Left lung (tissue), 10 donors: ENCODE data around the gene RNF213. TPM values are rescaled to one million over a fixed set of nuclear protein-coding genes. Genes with fewer than 3 reads are reported as not detected.

Experiments used
- ATAC-seq: fragments of 200-7000 bp; cut with Tn5 transposase; one replicate; pipeline ENCODE4 v1.9.1; 2020; ENCODE audit warnings: moderate library complexity
- DNase-seq, 4 donors: peaks; one replicate each; pipeline ENCODE4 v3.0.0-alpha.2; 2013 to 2020
- H3K27ac ChIP-seq, 2 donors: fragments of 200-600 bp; sonication (generic) in 1 of 2; one replicate each; pipeline versions ENCODE4 v1.5.0 to v1.8.0; 2020 to 2021
- H3K27me3 ChIP-seq, 2 donors: fragments of 200-600 bp; sonication (generic) in 1 of 2; one replicate each; pipeline versions ENCODE4 v1.5.0 to v1.8.0; 2020 to 2021
- H3K36me3 ChIP-seq, 2 donors: fragments of 200-600 bp; sonication (generic) in 1 of 2; one replicate each; pipeline versions ENCODE4 v1.5.0 to v1.8.0; 2020 to 2021
- H3K4me1 ChIP-seq, 2 donors: fragments of 200-600 bp; one replicate each; pipeline ENCODE4 v1.8.0; 2021
- H3K4me3 ChIP-seq, 2 donors: fragments of 200-600 bp; sonication (generic) in 1 of 2; one replicate each; pipeline versions ENCODE4 v1.5.0 to v1.8.0; 2020 to 2021; ENCODE audit warnings: mild to moderate bottlenecking in 1 of 2
- H3K9me3 ChIP-seq, 2 donors: fragments of 200-600 bp; sonication (generic) in 1 of 2; one replicate each; pipeline versions ENCODE4 v1.5.0 to v1.8.0; 2020 to 2021
- CTCF ChIP-seq, 2 donors: fragments of 200-600 bp; sonication (generic) in 1 of 2; IDR thresholded peaks; one replicate each; pipeline versions ENCODE4 v1.5.0 to v1.8.0; 2021; ENCODE audit warnings: antibody characterized with exemption in 2 of 2
- intact Hi-C, 2 donors: fragments of 100-400 bp; cut with DNase I; formaldehyde crosslinking; loops; one replicate each; pipeline versions ENCODE4 v1.11.2 to v1.14.2; 2022
- polyA plus RNA-seq, 6 donors: library from polyadenylated mRNA; unstranded; fragments of 120-200 nt; gene quantifications; one replicate each; pipeline ENCODE4 v1.2.1, GENCODE V29; 2013; ENCODE audit not compliant: insufficient read length in 6 of 6
- total RNA-seq, 2 donors: library from RNA; stranded (reverse); fragmentation: NEBNext Ultra II Directional; extraction: Animal tissue kit (Norgen Biotek cat#: 25700); gene quantifications; one replicate each; pipeline ENCODE4 v1.2.1, GENCODE V29; 2021
- donor health status: DM: no; HTN: yes; CAD: no.
- donor health status: DM: no; HTN: no; CAD: no.

The RNF213 gene
- total and polyA plus RNA-seq, 8 donors: 89.0 to 264 (median 103) TPM

- Histone ChIP-seq H3K4me1 (no peaks in the 10 kb centered on the region), H3K9me3 (no peaks in the 10 kb centered on the region), H3K4me3 (no peak overlapping the region), H3K27me3 (no peaks in the 10 kb centered on the region), H3K36me3 (no peaks in the 10 kb centered on the region), H3K27ac (no peak overlapping the region)
- no peak for TF ChIP-seq CTCF (IDR thresholded peaks at IDR 0.05)
- intact Hi-C loops: no loop called here
- DNase-seq: peak in 1 of 4 donors; percentile 30
- ATAC-seq: peak; percentile 83
Measured at GRCh38 chr17:80437532-80437931, 176.9 kb downstream of the RNF213 start.

GRCh38 chr17:80438806-80439205 lies 178.2 kb downstream of the RNF213 start:
- Histone ChIP-seq H3K4me1 (no peaks in the 10 kb centered on the region), H3K27me3 (no peaks in the 10 kb centered on the region), H3K4me3 (no peak overlapping the region), H3K36me3 (no peaks in the 10 kb centered on the region), H3K9me3 (no peaks in the 10 kb centered on the region), H3K27ac (no peak overlapping the region)
- TF ChIP-seq CTCF (IDR thresholded peaks at IDR 0.05): no peak
- intact Hi-C loops: no loop called here
- ATAC-seq: no peak
- no peak for DNase-seq

GRCh38 chr17:80439499-80439898 lies 178.8 kb downstream of the RNF213 start:
- DNase-seq (no peak), ATAC-seq (no peak)
- Histone ChIP-seq H3K27ac (no peak overlapping the region), H3K36me3 (no peaks in the 10 kb centered on the region), H3K4me1 (no peaks in the 10 kb centered on the region), H3K27me3 (no peaks in the 10 kb centered on the region), H3K9me3 (no peaks in the 10 kb centered on the region), H3K4me3 (no peak overlapping the region)
- intact Hi-C loops: no loop called here
- no peak for TF ChIP-seq CTCF (IDR thresholded peaks at IDR 0.05)

- TF ChIP-seq CTCF (IDR thresholded peaks at IDR 0.05): no peak
- Histone ChIP-seq H3K9me3 (no peaks in the 10 kb centered on the region), H3K4me3 (no peak overlapping the region), H3K27me3 (no peaks in the 10 kb centered on the region), H3K4me1 (no peaks in the 10 kb centered on the region), H3K36me3 (no peaks in the 10 kb centered on the region), H3K27ac (no peak overlapping the region)
- intact Hi-C loops: no loop called here
- peak; percentile 45 for ATAC-seq
- peak in 2 of 4 donors; percentile 51 to 67 for DNase-seq
Measured at GRCh38 chr17:80441133-80441578, 180.5 kb downstream of the RNF213 start.

- H3K4me1 ChIP-seq: no peaks in the 10 kb centered on the region
- ATAC-seq (no peak), DNase-seq (no peak)
- intact Hi-C loops: no loop called here
- no peak for TF ChIP-seq CTCF (IDR thresholded peaks at IDR 0.05)
- H3K9me3 ChIP-seq: no peaks in the 10 kb centered on the region
- H3K4me3 ChIP-seq: no peak overlapping the region
- no peaks in the 10 kb centered on the region for H3K27me3 ChIP-seq
- H3K36me3 ChIP-seq: no peaks in the 10 kb centered on the region
- H3K27ac ChIP-seq: no peak overlapping the region
Measured at GRCh38 chr17:80441598-80442322, 181.1 kb downstream of the RNF213 start.
